Adipocyte (in vitro differentiated cells): ENCODE data around the gene ADAMTS17.

Experiments used
- DNase-seq: peaks from one replicate; pipeline ENCODE4 v3.0.0-alpha.2; 2015; ENCODE audit warnings: low read depth
- H3K27me3 ChIP-seq: replicated peaks from 2 replicates; pipeline ENCODE4 v1.7.0; 2013; ENCODE audit warnings: mild to moderate bottlenecking, low read length, moderate library complexity; ENCODE audit not compliant: control insufficient read depth, insufficient read depth
- H3K36me3 ChIP-seq: 2 replicates; pipeline ENCODE4 v1.7.0; 2013; ENCODE audit warnings: low read length, mild to moderate bottlenecking, moderate library complexity; ENCODE audit not compliant: control insufficient read depth, insufficient read depth, severe bottlenecking
- H3K4me1 ChIP-seq: 2 replicates; pipeline ENCODE4 v1.7.0; 2013; ENCODE audit warnings: mild to moderate bottlenecking, low read length, moderate library complexity; ENCODE audit not compliant: control insufficient read depth, insufficient read depth
- H3K4me3 ChIP-seq: 2 replicates; pipeline ENCODE4 v1.7.0; 2013; ENCODE audit warnings: mild to moderate bottlenecking, low read length, moderate library complexity
- H3K9ac ChIP-seq: 2 replicates; pipeline ENCODE4 v1.7.0; 2013; ENCODE audit warnings: mild to moderate bottlenecking, low read length, moderate library complexity
- H3K9me3 ChIP-seq: 2 replicates; pipeline ENCODE4 v1.7.0; 2013; ENCODE audit warnings: mild to moderate bottlenecking, low read length, moderate library complexity; ENCODE audit not compliant: control insufficient read depth

Gene ADAMTS17

GRCh38 chr15:100244796-100245486 is 96.8 kb downstream of the ADAMTS17 start:
- Histone ChIP-seq H3K9me3 (no peaks in the 10 kb centered on the region), H3K4me1 (no peaks in the 10 kb centered on the region), H3K9ac (no peak overlapping the region), H3K4me3 (no peak overlapping the region), H3K36me3 (no peaks in the 10 kb centered on the region), H3K27me3 (no peaks in the 10 kb centered on the region)
- no peak for DNase-seq

GRCh38 chr15:100242989-100243388 is 98.8 kb downstream of the ADAMTS17 start:
- Histone ChIP-seq H3K9ac (no peak overlapping the region), H3K9me3 (no peaks in the 10 kb centered on the region), H3K4me1 (no peaks in the 10 kb centered on the region), H3K4me3 (no peak overlapping the region), H3K27me3 (no peaks in the 10 kb centered on the region), H3K36me3 (no peaks in the 10 kb centered on the region)
- no peak for DNase-seq

GRCh38 chr15:100241572-100242482 is 99.9 kb downstream of the ADAMTS17 start:
- Histone ChIP-seq H3K9me3 (no peaks in the 10 kb centered on the region), H3K27me3 (no peaks in the 10 kb centered on the region), H3K36me3 (no peaks in the 10 kb centered on the region), H3K4me3 (no peak overlapping the region), H3K9ac (no peak overlapping the region), H3K4me1 (no peaks in the 10 kb centered on the region)
- DNase-seq, result no peak

- Histone ChIP-seq H3K4me3 (no peak overlapping the region), H3K27me3 (no peaks in the 10 kb centered on the region), H3K4me1 (peaks cover 7% of the 10 kb centered on the region), H3K9me3 (no peaks in the 10 kb centered on the region), H3K36me3 (no peaks in the 10 kb centered on the region), H3K9ac (no peak overlapping the region)
- no peak for DNase-seq
These were observed 104.6 kb downstream of the ADAMTS17 start for GRCh38 chr15:100236981-100237720.

- H3K27me3 ChIP-seq, result no peaks in the 10 kb centered on the region
- no peaks in the 10 kb centered on the region for H3K36me3 ChIP-seq
- peaks cover 7% of the 10 kb centered on the region for H3K4me1 ChIP-seq
- DNase-seq, result no peak
- H3K9ac ChIP-seq, result no peak overlapping the region
- H3K9me3 ChIP-seq, result no peaks in the 10 kb centered on the region
- H3K4me3 ChIP-seq, result no peak overlapping the region
These were observed 106.7 kb downstream of the ADAMTS17 start for GRCh38 chr15:100235030-100235617.

GRCh38 chr15:100234158-100235029 is 107.4 kb downstream of the ADAMTS17 start:
- no peaks in the 10 kb centered on the region for H3K9me3 ChIP-seq
- H3K27me3 ChIP-seq, result peaks cover 3% of the 10 kb centered on the region
- no peaks in the 10 kb centered on the region for H3K36me3 ChIP-seq
- no peak overlapping the region for H3K9ac ChIP-seq
- H3K4me1 ChIP-seq, result peaks cover 7% of the 10 kb centered on the region
- H3K4me3 ChIP-seq, result no peak overlapping the region
- no peak for DNase-seq

- Histone ChIP-seq H3K27me3 (peaks cover 5% of the 10 kb centered on the region), H3K36me3 (no peaks in the 10 kb centered on the region), H3K4me3 (no peak overlapping the region), H3K9me3 (no peaks in the 10 kb centered on the region), H3K4me1 (peaks cover 7% of the 10 kb centered on the region), H3K9ac (no peak overlapping the region)
- no peak for DNase-seq
These were observed 111.0 kb downstream of the ADAMTS17 start for GRCh38 chr15:100230784-100231183.

GRCh38 chr15:100229181-100230163 is 112.3 kb downstream of the ADAMTS17 start:
- H3K27me3 ChIP-seq, result peaks cover 5% of the 10 kb centered on the region
- no peaks in the 10 kb centered on the region for H3K9me3 ChIP-seq
- no peaks in the 10 kb centered on the region for H3K36me3 ChIP-seq
- H3K9ac ChIP-seq, result no peak overlapping the region
- no peak for DNase-seq
- H3K4me1 ChIP-seq, result peaks cover under 1% of the 10 kb centered on the region
- H3K4me3 ChIP-seq, result no peak overlapping the region

- Histone ChIP-seq H3K4me1 (no peaks in the 10 kb centered on the region), H3K27me3 (peaks cover 5% of the 10 kb centered on the region), H3K36me3 (no peaks in the 10 kb centered on the region), H3K9me3 (no peaks in the 10 kb centered on the region), H3K4me3 (no peak overlapping the region), H3K9ac (no peak overlapping the region)
- DNase-seq, result no peak
These were observed 114.0 kb downstream of the ADAMTS17 start for GRCh38 chr15:100227781-100228180.
